Measurements from ENCODE around the gene LRP2BP. TPM values are rescaled to one million over a fixed set of nuclear protein-coding genes. Genes with fewer than 3 reads are reported as not detected.
"Not testable (repeated sequence)": the region's sequence is repeated elsewhere in the genome, so short reads cannot be mapped to it uniquely, and the experiment has no call there.

The LRP2BP gene
- total RNA-seq, 3 donors from 2014 or later: 0.96 to 2.3 (median 1.6) TPM

DNA sequence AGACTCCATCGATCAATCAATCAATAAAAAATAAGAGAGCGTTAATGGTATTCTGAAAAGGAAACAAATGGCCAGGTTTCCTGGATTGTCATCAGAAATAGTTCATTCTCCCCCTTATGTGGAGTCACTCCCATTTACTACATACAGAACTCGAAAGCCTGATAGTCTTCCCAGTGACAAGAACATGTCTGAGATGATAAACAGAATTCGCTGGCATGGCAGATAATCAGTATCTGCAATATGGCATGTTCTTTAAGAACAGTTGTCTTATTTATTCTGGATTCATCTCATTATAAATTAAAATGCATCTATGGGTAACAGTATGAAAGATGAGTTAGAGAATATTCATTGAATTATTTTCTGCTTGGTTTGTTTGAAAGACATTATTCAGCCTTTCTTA is 61.4 kb downstream of the LRP2BP start:
- no peak for DNase-seq (ENCODE audit: low spot score in 2 of 2)
- Histone ChIP-seq H3K4me3 (no peak overlapping the region), H3K27ac (no peak overlapping the region), H3K27me3 (no peaks in the 10 kb centered on the region), H3K36me3 (no peaks in the 10 kb centered on the region), H3K4me1 (no peaks in the 10 kb centered on the region), H3K9me3 (peaks cover 0 to 6% of the 10 kb centered on the region in 2 donors)
- intact Hi-C loops (cut with DNase I; ENCODE audit: low total_unique reads): no loop called here
- TF ChIP-seq CTCF (IDR thresholded peaks at IDR 0.05): no peak
- no peak for TF ChIP-seq POLR2A (IDR thresholded peaks at IDR 0.05)
- TF ChIP-seq POLR2AphosphoS5 (IDR thresholded peaks at IDR 0.05): no peak

- H3K4me1 ChIP-seq: no peaks in the 10 kb centered on the region
- H3K9me3 ChIP-seq: no peaks in the 10 kb centered on the region
- H3K27ac ChIP-seq: no peak overlapping the region
- H3K36me3 ChIP-seq: no peaks in the 10 kb centered on the region
- no peaks in the 10 kb centered on the region for H3K27me3 ChIP-seq
- no peak for DNase-seq (ENCODE audit: low spot score in 2 of 2)
- no peak overlapping the region for H3K4me3 ChIP-seq
- intact Hi-C loops (cut with DNase I; ENCODE audit: low total_unique reads): no loop called here
- no peak for TF ChIP-seq CTCF (IDR thresholded peaks at IDR 0.05)
- TF ChIP-seq POLR2A (IDR thresholded peaks at IDR 0.05): no peak
- no peak for TF ChIP-seq POLR2AphosphoS5 (IDR thresholded peaks at IDR 0.05)
Observed at GRCh38 chr4:185332575-185333464, 62.9 kb downstream of the LRP2BP start.

- H3K36me3 ChIP-seq; H3K27me3 ChIP-seq; H3K4me1 ChIP-seq; H3K4me3 ChIP-seq; H3K27ac ChIP-seq; DNase-seq (ENCODE audit: low spot score in 2 of 2); intact Hi-C loops (cut with DNase I; ENCODE audit: low total_unique reads); H3K9me3 ChIP-seq: not testable (repeated sequence)
Observed at GRCh38 chr4:185329879-185330510, 65.7 kb downstream of the LRP2BP start.

- intact Hi-C loops (cut with DNase I; ENCODE audit: low total_unique reads): no loop called here
- H3K36me3 ChIP-seq: no peaks in the 10 kb centered on the region
- DNase-seq (ENCODE audit: low spot score in 2 of 2): peak in 1 of 2 donors; percentile 63
- H3K4me1 ChIP-seq: no peaks in the 10 kb centered on the region
- no peak overlapping the region for H3K27ac ChIP-seq
- no peak overlapping the region for H3K4me3 ChIP-seq
- no peaks in the 10 kb centered on the region for H3K9me3 ChIP-seq
- H3K27me3 ChIP-seq: no peaks in the 10 kb centered on the region
- TF ChIP-seq CTCF (IDR thresholded peaks at IDR 0.05) (no peak), POLR2A (IDR thresholded peaks at IDR 0.05) (no peak), POLR2AphosphoS5 (IDR thresholded peaks at IDR 0.05) (no peak)
Observed at GRCh38 chr4:185328586-185328985, 67.1 kb downstream of the LRP2BP start.

GRCh38 chr4:185325721-185326120 is 70.0 kb downstream of the LRP2BP start:
- H3K4me3 ChIP-seq; H3K9me3 ChIP-seq; intact Hi-C loops (cut with DNase I; ENCODE audit: low total_unique reads); H3K27me3 ChIP-seq; H3K4me1 ChIP-seq; H3K36me3 ChIP-seq; H3K27ac ChIP-seq; DNase-seq (ENCODE audit: low spot score in 2 of 2): not testable (repeated sequence)

DNA sequence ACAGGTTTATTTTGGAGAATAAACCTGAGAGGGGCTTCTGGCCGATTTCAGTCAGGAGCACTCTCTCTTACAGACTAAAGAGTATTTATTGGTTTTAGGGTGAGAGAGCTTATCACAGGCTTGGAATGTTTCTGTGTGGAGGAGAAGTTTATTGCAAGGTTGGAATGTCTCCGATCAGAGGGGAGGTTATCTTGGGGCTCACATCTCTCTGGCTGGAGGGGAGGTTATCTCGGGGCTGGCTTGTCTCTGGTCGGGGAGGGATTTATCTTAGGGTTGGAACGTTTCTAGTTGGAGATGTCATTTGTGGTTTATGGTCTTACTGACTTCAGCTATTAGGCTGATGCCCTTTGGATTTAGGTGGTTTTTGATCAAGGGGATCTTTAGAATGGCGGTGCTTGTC is 71.4 kb downstream of the LRP2BP start:
- intact Hi-C loops (cut with DNase I; ENCODE audit: low total_unique reads); H3K27ac ChIP-seq: not testable (repeated sequence)

More for the DNA sequence above, 71.4 kb downstream of the LRP2BP start:
- not testable (repeated sequence) for H3K27me3 ChIP-seq; DNase-seq (ENCODE audit: low spot score in 2 of 2); H3K4me1 ChIP-seq; H3K4me3 ChIP-seq; H3K9me3 ChIP-seq; H3K36me3 ChIP-seq

Measured in breast epithelium (tissue), 4 donors.